Endothelial cell of umbilical vein (primary cell): ENCODE results near the gene NFILZ. TPM values are rescaled to one million over a fixed set of nuclear protein-coding genes. Genes with fewer than 3 reads are reported as not detected.

ENCODE experiments used
- BruUV-seq: library from RNA; stranded (reverse); fragments of 400-500 nt; replicated peaks from 2 replicates; lab custom pipeline; 2021; lab: Mats Ljungman, UMichigan
- CTCF ChIA-PET: fragments of 300-600, 350-600 bp; sonication (Branson Sonifier 250); formaldehyde crosslinking; loops from one replicate; lab custom pipeline; 2021; ENCODE audit warnings: antibody characterized with exemption, inconsistent platforms; lab: Charles Lee
- POLR2A ChIA-PET: fragments of 300-600, 350-600 bp; sonication (Branson Sonifier 250); formaldehyde crosslinking; loops from one replicate; lab custom pipeline; 2021; ENCODE audit warnings: antibody characterized with exemption, inconsistent platforms; lab: Charles Lee
- DNase-seq: peaks from one replicate; pipeline ENCODE4 v3.0.0-alpha.2; 2011; ENCODE audit warnings: low read depth, low spot score
- FAIRE-seq: peaks from 2 replicates; lab custom pipeline; 2011; peaks lifted over from hg19 to GRCh38; lab: Jason Lieb, UNC
- H2AFZ ChIP-seq: 2 replicates; pipeline ENCODE4 v1.6.0; 2012; ENCODE audit warnings: low read depth, low read length, control low read depth, inconsistent platforms
- H3K27ac ChIP-seq: 2 replicates; pipeline ENCODE4 v1.5.1; 2011; ENCODE audit warnings: low read depth, mild to moderate bottlenecking, control low read depth, low read length, moderate library complexity; ENCODE audit not compliant: insufficient read depth
- H3K27me3 ChIP-seq, 2 experiments: 2 replicates each; pipeline versions ENCODE4 v1.6.0 to v1.6.1; 2011; ENCODE audit warnings: low read length in 2 of 2, mixed read lengths in 1 of 2; ENCODE audit not compliant: control insufficient read depth in 2 of 2, insufficient read depth in 2 of 2
- H3K36me3 ChIP-seq, 2 experiments: 2 replicates in 1 of 2; 3 replicates in 1 of 2; pipeline ENCODE4 v1.5.1; 2011; ENCODE audit warnings: low read length in 2 of 2, mild to moderate bottlenecking in 1 of 2, moderate library complexity in 1 of 2; ENCODE audit not compliant: control insufficient read depth in 2 of 2, insufficient read depth in 2 of 2; ENCODE audit errors: extremely low read depth in 1 of 2
- H3K4me1 ChIP-seq: 3 replicates; pipeline ENCODE4 v1.5.1; 2011; ENCODE audit warnings: mild to moderate bottlenecking, low read length; ENCODE audit not compliant: control insufficient read depth, insufficient read depth; ENCODE audit errors: extremely low read depth
- H3K4me2 ChIP-seq: 2 replicates; pipeline ENCODE4 v1.6.1; 2011; ENCODE audit warnings: low read length, control low read depth, mixed read lengths; ENCODE audit not compliant: insufficient read depth
- H3K4me3 ChIP-seq, 3 experiments: fragments of 200-600 bp in 1 of 3; sonication (generic), shearing (Covaris generic) in 1 of 3; replicated peaks in 1 of 3; 2 replicates each; pipeline ENCODE4 v1.5.1; 2011 to 2016; ENCODE audit warnings: control low read depth in 3 of 3, low read length in 3 of 3, mild to moderate bottlenecking in 2 of 3, inconsistent platforms in 1 of 3, low read depth in 1 of 3, moderate library complexity in 1 of 3; ENCODE audit not compliant: insufficient read depth in 1 of 3
- H3K79me2 ChIP-seq: 2 replicates; pipeline ENCODE4 v1.6.0; 2012; ENCODE audit warnings: low read length, inconsistent platforms; ENCODE audit not compliant: control insufficient read depth, insufficient read depth
- H3K9ac ChIP-seq: replicated peaks from 2 replicates; pipeline ENCODE3; 2011; ENCODE audit warnings: low read length, control low read depth; ENCODE audit not compliant: insufficient read depth; ENCODE audit errors: extremely low read depth
- H3K9me1 ChIP-seq: replicated peaks from 3 replicates; pipeline ENCODE4 v1.6.0; 2011; ENCODE audit warnings: mild to moderate bottlenecking, low read length; ENCODE audit not compliant: control insufficient read depth, insufficient read depth; ENCODE audit errors: extremely low read depth
- H3K9me3 ChIP-seq: replicated peaks from 2 replicates; pipeline ENCODE4 v1.5.1; 2012; ENCODE audit warnings: low read length, inconsistent platforms; ENCODE audit not compliant: control insufficient read depth, insufficient read depth
- H4K20me1 ChIP-seq: replicated peaks from 2 replicates; pipeline ENCODE3; 2011; ENCODE audit warnings: mild to moderate bottlenecking, low read length; ENCODE audit not compliant: control insufficient read depth, insufficient read depth; ENCODE audit errors: extremely low read depth
- EZH2 ChIP-seq: IDR thresholded peaks from 2 replicates; pipeline ENCODE4 v1.6.1; 2012; ENCODE audit warnings: borderline replicate concordance, low read depth, mild to moderate bottlenecking, moderate library complexity, low read length, inconsistent platforms; ENCODE audit not compliant: severe bottlenecking
- FOS ChIP-seq: IDR thresholded peaks from 2 replicates; pipeline ENCODE4 v1.6.1; 2011; ENCODE audit warnings: mild to moderate bottlenecking, low read length, moderate library complexity, borderline replicate concordance; ENCODE audit not compliant: insufficient read depth
- GATA2 ChIP-seq: IDR thresholded peaks from 2 replicates; pipeline ENCODE4 v1.7.0; 2011; ENCODE audit warnings: low read depth, mild to moderate bottlenecking, moderate library complexity, mixed read lengths, low read length; ENCODE audit not compliant: insufficient read length, insufficient read depth
- JUN ChIP-seq: IDR thresholded peaks from 2 replicates; pipeline ENCODE4 v1.6.1; 2011; ENCODE audit warnings: borderline replicate concordance, low read depth; ENCODE audit not compliant: insufficient read length, insufficient read depth
- MYC ChIP-seq: IDR thresholded peaks from one replicate; pipeline ENCODE4 v1.6.1; 2011; ENCODE audit warnings: mild to moderate bottlenecking, low read depth, low read length
- POLR2A ChIP-seq: IDR thresholded peaks from 2 replicates; pipeline ENCODE4 v1.6.1; 2012; ENCODE audit warnings: low read depth, mild to moderate bottlenecking, control low read depth, low read length
- POLR2AphosphoS5 ChIP-seq: IDR thresholded peaks from 2 replicates; pipeline ENCODE4 v1.6.1; 2012; ENCODE audit warnings: low read depth, mild to moderate bottlenecking, control low read depth, low read length, moderate library complexity; ENCODE audit not compliant: insufficient read depth
- dilution Hi-C: fragments of 300-500 bp; cut with MboI; formaldehyde crosslinking; loops from one replicate; pipeline ENCODE4 v1.15.0; 2019; ENCODE audit warnings: low sequenced_read_pairs; ENCODE audit not compliant: extremely low pct_ligation_motif_present
- intact Hi-C: fragments of 100-400 bp; cut with micrococcal nuclease; formaldehyde crosslinking; loops from one replicate; pipeline ENCODE4 v1.10.0; 2022
- polyA plus RNA-seq, 4 experiments: library from polyadenylated mRNA; depleted of rRNA in 3 of 4; stranded (reverse) in 3 of 4; unstranded in 1 of 4; fragments of >200 nt; gene quantifications; 2 replicates each; pipeline versions ENCODE4 v1.2.1 to v1.2.3, GENCODE V29; 2011 to 2012; ENCODE audit warnings: missing spikeins in 1 of 4
- total RNA-seq: library from RNA; stranded (reverse); gene quantifications from 2 replicates; pipeline ENCODE4 v1.2.3, GENCODE V29; 2021
- TF ChIP-seq, protein P1 (sequence below): IDR thresholded peaks from 2 replicates; pipeline ENCODE4 v1.6.1; 2011; ENCODE audit not compliant: insufficient read depth, insufficient read length
- TF ChIP-seq, protein P2 (sequence below), 2 donors: IDR thresholded peaks; 1 replicate in 1 of 2; 2 replicates in 1 of 2; pipeline ENCODE4 v1.5.1; 2011; ENCODE audit warnings: low read length in 2 of 2, mild to moderate bottlenecking in 2 of 2, moderate library complexity in 2 of 2, control low read depth in 1 of 2, inconsistent platforms in 1 of 2, low read depth in 1 of 2; ENCODE audit not compliant: insufficient read depth in 1 of 2; ENCODE audit errors: extremely low read depth in 1 of 2

NFILZ gene
- total and polyA plus RNA-seq, 2 donors (not counting 3 experiments of a cell fraction or from before 2014, with no cell fraction given), result not detected

GRCh38 chr19:8595651-8596050 lies 34.8 kb upstream of the NFILZ start:
- H3K4me2 ChIP-seq, result no peak overlapping the region
- POLR2A ChIA-PET, result no interaction called here
- dilution Hi-C loops (loop anchor here (10.0 kb wide), 1 partner anchor 71 kb away; no protein-coding TSS in a partner anchor), intact Hi-C loops (no loop called here)
- FAIRE-seq (no peak), DNase-seq (no peak)
- peaks cover 5% of the 10 kb centered on the region for H3K9me3 ChIP-seq
- no peak overlapping the region for H3K4me3 ChIP-seq
- H3K9me1 ChIP-seq, result no peaks in the 10 kb centered on the region
- TF ChIP-seq, protein P1, sequence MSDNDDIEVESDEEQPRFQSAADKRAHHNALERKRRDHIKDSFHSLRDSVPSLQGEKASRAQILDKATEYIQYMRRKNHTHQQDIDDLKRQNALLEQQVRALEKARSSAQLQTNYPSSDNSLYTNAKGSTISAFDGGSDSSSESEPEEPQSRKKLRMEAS, result no peak
- no peak for TF ChIP-seq FOS
- TF ChIP-seq GATA2, result no peak
- TF ChIP-seq EZH2, result no peak
- TF ChIP-seq, protein P2, sequence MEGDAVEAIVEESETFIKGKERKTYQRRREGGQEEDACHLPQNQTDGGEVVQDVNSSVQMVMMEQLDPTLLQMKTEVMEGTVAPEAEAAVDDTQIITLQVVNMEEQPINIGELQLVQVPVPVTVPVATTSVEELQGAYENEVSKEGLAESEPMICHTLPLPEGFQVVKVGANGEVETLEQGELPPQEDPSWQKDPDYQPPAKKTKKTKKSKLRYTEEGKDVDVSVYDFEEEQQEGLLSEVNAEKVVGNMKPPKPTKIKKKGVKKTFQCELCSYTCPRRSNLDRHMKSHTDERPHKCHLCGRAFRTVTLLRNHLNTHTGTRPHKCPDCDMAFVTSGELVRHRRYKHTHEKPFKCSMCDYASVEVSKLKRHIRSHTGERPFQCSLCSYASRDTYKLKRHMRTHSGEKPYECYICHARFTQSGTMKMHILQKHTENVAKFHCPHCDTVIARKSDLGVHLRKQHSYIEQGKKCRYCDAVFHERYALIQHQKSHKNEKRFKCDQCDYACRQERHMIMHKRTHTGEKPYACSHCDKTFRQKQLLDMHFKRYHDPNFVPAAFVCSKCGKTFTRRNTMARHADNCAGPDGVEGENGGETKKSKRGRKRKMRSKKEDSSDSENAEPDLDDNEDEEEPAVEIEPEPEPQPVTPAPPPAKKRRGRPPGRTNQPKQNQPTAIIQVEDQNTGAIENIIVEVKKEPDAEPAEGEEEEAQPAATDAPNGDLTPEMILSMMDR (IDR thresholded peaks at IDR 0.05; ENCODE audit: extremely low read depth in 1 of 2, insufficient read depth in 1 of 2, low read depth in 1 of 2, low read length in 2 of 2), result no peak
- no peak for TF ChIP-seq MYC
- no peak for TF ChIP-seq POLR2AphosphoS5
- TF ChIP-seq POLR2A, result no peak
- no peak for TF ChIP-seq JUN
- no peaks in the 10 kb centered on the region for H4K20me1 ChIP-seq
- H3K4me1 ChIP-seq, result no peaks in the 10 kb centered on the region
- CTCF ChIA-PET, result interaction anchor here (2.0 to 2.2 kb wide), 2 partner anchors 15 to 46 kb away, joined by 6 to 11 read pairs; no protein-coding TSS in a partner anchor
- no peak overlapping the region for H3K27ac ChIP-seq
- H2AFZ ChIP-seq, result no peak overlapping the region
- no peaks in the 10 kb centered on the region for H3K79me2 ChIP-seq
- peaks cover 0 to 3% of the 10 kb centered on the region in 2 experiments for H3K27me3 ChIP-seq
- no peak overlapping the region for H3K9ac ChIP-seq
- no TSS peak for BruUV-seq
- H3K36me3 ChIP-seq, result no peaks in the 10 kb centered on the region
